ENCODE measurements around the gene NEK5. TPM values are rescaled to one million over a fixed set of nuclear protein-coding genes. Genes with fewer than 3 reads are reported as not detected.
A peak's percentile ranks its signal among the peaks of the same experiment; 100 is the strongest.

Gene NEK5
- total RNA-seq, 2 experiments from 2014 or later = not detected

DNA sequence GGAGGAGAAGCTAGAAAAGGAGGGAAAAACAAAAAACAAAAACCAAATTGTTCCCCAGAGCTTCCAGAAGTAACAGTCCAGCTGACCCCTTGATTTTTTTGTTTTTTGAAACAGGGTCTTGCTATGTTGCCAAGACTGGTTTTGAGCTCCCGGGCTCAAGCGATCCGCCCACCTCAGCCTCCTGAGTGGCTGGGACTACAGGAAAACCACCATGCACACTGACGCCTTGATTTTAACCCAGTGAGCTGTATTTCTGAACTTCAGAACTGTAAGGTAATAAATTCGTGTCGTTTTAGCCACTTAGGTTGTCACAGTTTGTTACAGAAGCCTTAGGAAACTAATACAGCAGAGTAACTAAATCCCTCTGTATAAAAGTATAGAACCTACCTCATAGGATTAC lies 31.6 kb upstream of the NEK5 start:
- ChIA-PET POLR2A (interaction anchor here (0.9 to 3.7 kb wide), 5 partner anchors 14 to 708 kb away, joined by 3 to 25 read pairs (median 3); partner anchors contain the start of gene INTS6), CTCF (interaction anchor here (0.9 to 2.2 kb wide), 7 partner anchors 10 to 290 kb away, joined by 3 to 12 read pairs (median 4); partner anchors contain the start of genes NEK5 and VPS36)
- DNase-seq = no peak
- no peak overlapping the region for H3K27ac Mint-ChIP-seq
- H3K4me3 Mint-ChIP-seq = no peak overlapping the region
- peaks cover 4% of the 10 kb centered on the region for H3K27me3 Mint-ChIP-seq
- peaks cover 53% of the 10 kb centered on the region for H3K4me1 Mint-ChIP-seq
- H3K9me3 Mint-ChIP-seq = no peaks in the 10 kb centered on the region
- peaks cover 4% of the 10 kb centered on the region for H3K36me3 Mint-ChIP-seq (ENCODE audit: low read depth)

GRCh38 chr13:52160053-52160452 lies 31.2 kb upstream of the NEK5 start:
- Mint-ChIP-seq H3K36me3 (ENCODE audit: low read depth) (peaks cover 4% of the 10 kb centered on the region), H3K27me3 (peaks cover 4% of the 10 kb centered on the region), H3K4me1 (peaks cover 53% of the 10 kb centered on the region), H3K27ac (peak overlapping the region; percentile 76), H3K9me3 (no peaks in the 10 kb centered on the region), H3K4me3 (peak overlapping the region; percentile 80)
- ChIA-PET CTCF (interaction anchor here (0.9 to 2.2 kb wide), 7 partner anchors 10 to 290 kb away, joined by 3 to 12 read pairs (median 4); partner anchors contain the start of genes NEK5 and VPS36), POLR2A (interaction anchor here (0.7 to 3.7 kb wide), 9 partner anchors 14 to 707 kb away, joined by 3 to 25 read pairs (median 4); partner anchors contain the start of genes ALG11 and INTS6)
- DNase-seq = no peak

DNA sequence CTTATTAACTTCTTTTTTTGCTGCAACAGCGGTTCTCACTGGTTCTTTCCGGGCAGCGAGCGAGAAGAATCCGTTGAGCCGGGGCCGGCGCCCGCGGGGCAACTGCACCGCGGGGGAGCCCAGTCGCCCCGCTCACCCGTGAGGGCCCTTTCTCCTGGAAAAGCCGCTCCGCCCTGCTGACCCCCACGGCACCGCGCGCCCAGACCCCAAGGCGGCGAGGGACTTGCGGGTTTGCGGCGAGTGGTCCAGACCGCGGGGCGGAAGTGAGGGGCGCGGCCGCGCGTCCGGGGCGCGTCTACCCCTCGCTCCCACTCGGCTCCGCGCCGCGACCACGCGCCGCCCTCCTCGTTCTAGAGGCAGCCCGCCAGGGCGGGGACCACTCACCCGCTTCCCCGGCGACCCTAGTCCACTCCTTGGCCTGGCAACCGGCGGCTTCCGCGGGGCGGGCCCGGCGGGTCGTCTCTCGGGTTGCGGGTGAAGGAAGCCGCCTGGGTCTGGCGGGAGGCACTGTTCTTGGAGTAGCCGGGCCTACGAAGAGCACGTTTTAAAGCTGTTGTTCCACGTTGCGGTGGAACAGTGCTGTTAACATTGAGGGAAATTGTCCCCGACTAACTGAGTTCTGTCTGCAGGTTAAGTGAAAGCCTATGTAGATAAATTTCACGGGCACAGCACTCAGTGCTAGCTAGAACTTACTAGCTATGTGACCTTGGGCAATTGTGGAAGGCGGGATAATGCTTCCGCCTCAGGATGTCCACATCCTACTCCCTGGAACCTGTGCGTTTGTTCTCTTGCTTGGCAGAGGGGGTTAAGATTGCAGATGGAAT lies 30.5 kb upstream of the NEK5 start, which contains the start of gene NEK3:
Gene NEK3 (minus strand): TSS at position 439 of the 824 bp plus-strand sequence. CDS start 3,406 bp downstream, outside the sequence.
- CTCF ChIA-PET = interaction anchor here (0.9 to 2.2 kb wide), 8 partner anchors 11 to 291 kb away, joined by 3 to 12 read pairs (median 4); partner anchors contain the start of genes NEK5 and VPS36
- peak within 1 kb of the TSS; percentile 76 for H3K27ac Mint-ChIP-seq

DNA sequence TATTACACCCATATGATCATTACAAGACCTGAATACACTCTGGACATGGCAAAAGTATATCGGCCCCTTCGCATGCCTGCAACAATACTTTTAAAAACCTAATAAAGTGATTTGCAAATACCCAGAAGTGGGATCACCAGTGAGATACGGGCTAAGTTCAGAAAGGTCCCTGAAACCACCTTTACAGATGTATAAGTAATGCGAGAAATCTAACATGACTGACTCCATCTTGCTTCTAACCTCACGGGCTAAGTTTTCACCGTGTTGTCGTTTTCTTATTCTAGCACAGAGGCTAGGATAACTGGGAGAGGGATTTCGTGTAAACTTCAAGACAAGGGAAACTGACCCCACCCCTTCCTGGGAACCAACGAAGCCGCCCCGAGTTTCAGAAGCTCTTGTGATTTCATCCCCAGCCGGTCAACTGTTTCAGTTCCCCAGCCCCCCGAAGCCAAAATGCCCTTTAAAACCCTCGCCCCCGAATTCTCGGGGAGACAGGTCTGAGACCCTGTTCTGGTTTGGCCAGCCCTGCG lies 29.8 kb upstream of the NEK5 start:
- H3K9me3 Mint-ChIP-seq = no peaks in the 10 kb centered on the region
- H3K4me3 Mint-ChIP-seq = peak overlapping the region; percentile 80
- POLR2A ChIA-PET = interaction anchor here (0.8 to 3.7 kb wide), 3 partner anchors 36 to 292 kb away, joined by 3 to 25 read pairs (median 6); partner anchors contain the start of gene ALG11
- no peak for DNase-seq
- CTCF ChIA-PET = interaction anchor here (1.1 kb wide), 1 partner anchor 34 kb away, joined by 3 read pairs; no protein-coding TSS in a partner anchor
- H3K36me3 Mint-ChIP-seq (ENCODE audit: low read depth) = peaks cover 4% of the 10 kb centered on the region
- H3K4me1 Mint-ChIP-seq = peaks cover 53% of the 10 kb centered on the region
- peaks cover 4% of the 10 kb centered on the region for H3K27me3 Mint-ChIP-seq
- peak overlapping the region; percentile 73 for H3K27ac Mint-ChIP-seq

More for the DNA sequence above, 30.5 kb upstream of the NEK5 start, which contains the start of gene NEK3:
- Mint-ChIP-seq H3K36me3 (ENCODE audit: low read depth) (peaks cover 4% of the 10 kb centered on the region), H3K4me1 (peaks cover 53% of the 10 kb centered on the region), H3K9me3 (no peaks in the 10 kb centered on the region), H3K27me3 (peaks cover 4% of the 10 kb centered on the region), H3K4me3 (peak within 1 kb of the TSS; percentile 80)
- POLR2A ChIA-PET = interaction anchor here (0.7 to 3.7 kb wide), 8 partner anchors 15 to 292 kb away, joined by 3 to 25 read pairs (median 4); partner anchors contain the start of gene ALG11
- peak; percentile 70 for DNase-seq

- Mint-ChIP-seq H3K4me1 (peaks cover 38% of the 10 kb centered on the region), H3K27ac (no peak overlapping the region), H3K9me3 (no peaks in the 10 kb centered on the region), H3K4me3 (no peak overlapping the region), H3K27me3 (peaks cover 4% of the 10 kb centered on the region), H3K36me3 (ENCODE audit: low read depth) (peaks cover 4% of the 10 kb centered on the region)
- ChIA-PET CTCF (interaction anchor here (1.8 to 2.1 kb wide), 2 partner anchors 38 to 294 kb away, joined by 4 to 7 read pairs; partner anchors contain the start of gene VPS36), POLR2A (interaction anchor here (0.9 to 1.0 kb wide), 2 partner anchors 10 to 38 kb away, joined by 5 read pairs; no protein-coding TSS in a partner anchor)
- DNase-seq = no peak
Measured at GRCh38 chr13:52156724-52157261, 27.9 kb upstream of the NEK5 start.

GRCh38 chr13:52155177-52155576 lies 26.3 kb upstream of the NEK5 start:
- CTCF ChIA-PET = interaction anchor here (2.1 kb wide), 1 partner anchor 295 kb away, joined by 7 read pairs; the partner anchor contains the start of gene VPS36
- no peaks in the 10 kb centered on the region for H3K9me3 Mint-ChIP-seq
- H3K4me3 Mint-ChIP-seq = no peak overlapping the region
- H3K27me3 Mint-ChIP-seq = peaks cover 4% of the 10 kb centered on the region
- POLR2A ChIA-PET = no interaction called here
- H3K4me1 Mint-ChIP-seq = peaks cover 31% of the 10 kb centered on the region
- H3K27ac Mint-ChIP-seq = no peak overlapping the region
- peaks cover 4% of the 10 kb centered on the region for H3K36me3 Mint-ChIP-seq (ENCODE audit: low read depth)
- no peak for DNase-seq

DNA sequence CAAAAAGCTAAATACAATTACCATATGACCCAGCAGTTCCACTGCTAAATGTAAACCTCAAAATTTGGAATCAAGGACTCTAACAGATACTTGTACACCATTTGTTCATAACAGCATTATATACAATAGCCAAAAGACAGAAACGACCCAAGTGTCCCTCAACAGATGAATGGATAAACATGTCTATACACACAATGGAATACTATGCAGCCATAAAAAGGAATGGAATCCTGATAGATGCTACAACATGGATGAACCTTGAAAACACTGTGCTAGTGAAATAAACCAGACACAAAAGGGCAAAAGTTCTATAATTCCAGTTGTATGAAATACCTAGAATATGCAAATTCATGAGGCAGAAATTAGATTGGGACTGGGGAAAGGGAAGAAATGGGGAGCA lies 18.4 kb upstream of the NEK5 start:
- no peak for DNase-seq
- H3K36me3 Mint-ChIP-seq (ENCODE audit: low read depth) = peaks cover 6% of the 10 kb centered on the region
- no peak overlapping the region for H3K27ac Mint-ChIP-seq
- peaks cover 5% of the 10 kb centered on the region for H3K9me3 Mint-ChIP-seq
- CTCF ChIA-PET = interaction anchor here (1.3 kb wide), 1 partner anchor 13 kb away, joined by 3 read pairs; no protein-coding TSS in a partner anchor
- H3K4me3 Mint-ChIP-seq = no peak overlapping the region
- POLR2A ChIA-PET = interaction anchor here (1.4 to 1.6 kb wide), 2 partner anchors 9 to 14 kb away, joined by 3 to 5 read pairs; no protein-coding TSS in a partner anchor
- H3K27me3 Mint-ChIP-seq = no peaks in the 10 kb centered on the region
- H3K4me1 Mint-ChIP-seq = no peaks in the 10 kb centered on the region

DNA sequence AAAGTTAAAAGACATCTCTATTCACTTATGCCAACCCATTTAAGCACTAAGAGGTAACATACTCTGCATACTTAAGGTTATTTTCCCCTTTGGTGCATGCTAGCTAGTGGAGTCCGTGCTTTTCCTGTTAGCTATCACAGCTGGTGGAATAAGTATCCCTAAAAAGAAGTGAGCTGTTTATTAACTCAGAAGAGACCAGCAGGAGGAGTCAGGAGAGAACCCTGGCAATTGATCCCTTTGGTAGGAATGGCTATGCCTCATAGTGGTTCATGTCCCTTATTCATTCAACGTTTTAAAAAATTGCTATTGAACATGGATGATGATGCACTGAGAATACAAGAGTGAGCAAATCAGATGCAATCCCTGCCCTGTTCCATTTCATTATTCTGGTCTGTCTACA lies 12.4 kb upstream of the NEK5 start:
- Mint-ChIP-seq H3K9me3 (no peaks in the 10 kb centered on the region), H3K27ac (no peak overlapping the region), H3K36me3 (ENCODE audit: low read depth) (peaks cover 8% of the 10 kb centered on the region), H3K4me1 (no peaks in the 10 kb centered on the region), H3K27me3 (no peaks in the 10 kb centered on the region), H3K4me3 (no peak overlapping the region)
- CTCF ChIA-PET = interaction anchor here (0.8 to 1.5 kb wide), 4 partner anchors 10 to 139 kb away, joined by 3 to 4 read pairs (median 3); no protein-coding TSS in a partner anchor
- no peak for DNase-seq
- POLR2A ChIA-PET = interaction anchor here (1.0 kb wide), 1 partner anchor 16 kb away, joined by 3 read pairs; no protein-coding TSS in a partner anchor

DNA sequence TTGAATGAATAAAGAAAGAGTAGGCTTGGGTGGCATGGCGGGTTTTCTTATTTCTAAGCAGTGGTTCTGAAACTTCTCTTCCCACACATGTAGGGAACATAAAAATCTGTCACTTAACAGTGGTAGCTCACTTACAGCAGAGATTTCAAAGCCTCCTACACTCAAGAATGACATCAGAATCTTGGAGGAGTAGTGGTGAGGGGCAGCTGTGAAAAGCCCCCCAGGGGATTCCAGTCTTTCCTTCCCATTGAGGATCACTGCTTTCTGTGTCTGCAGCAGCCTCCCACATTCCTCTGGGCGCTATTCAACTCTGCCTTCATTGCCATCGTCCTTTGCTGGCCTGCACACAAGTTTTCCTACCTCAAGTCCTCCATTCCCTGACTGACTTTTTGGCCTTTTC lies 8.6 kb upstream of the NEK5 start:
- Mint-ChIP-seq H3K9me3 (no peaks in the 10 kb centered on the region), H3K27ac (no peak overlapping the region), H3K27me3 (no peaks in the 10 kb centered on the region), H3K4me1 (no peaks in the 10 kb centered on the region), H3K36me3 (ENCODE audit: low read depth) (peaks cover 11% of the 10 kb centered on the region), H3K4me3 (no peak overlapping the region)
- POLR2A ChIA-PET = no interaction called here
- CTCF ChIA-PET = no interaction called here
- no peak for DNase-seq

- no peak overlapping the region for H3K4me3 Mint-ChIP-seq
- ChIA-PET CTCF (no interaction called here), POLR2A (interaction anchor here (0.6 kb wide), 1 partner anchor 40 kb away, joined by 3 read pairs; no protein-coding TSS in a partner anchor)
- no peaks in the 10 kb centered on the region for H3K9me3 Mint-ChIP-seq
- H3K27me3 Mint-ChIP-seq = no peaks in the 10 kb centered on the region
- no peak overlapping the region for H3K27ac Mint-ChIP-seq
- peaks cover 11% of the 10 kb centered on the region for H3K36me3 Mint-ChIP-seq (ENCODE audit: low read depth)
- DNase-seq = no peak
- no peaks in the 10 kb centered on the region for H3K4me1 Mint-ChIP-seq
Measured at GRCh38 chr13:52136763-52137162, 7.9 kb upstream of the NEK5 start.

- POLR2A ChIA-PET = no interaction called here
Measured at GRCh38 chr13:52130641-52131040, 1.8 kb upstream of the NEK5 start.

More at GRCh38 chr13:52130641-52131040, 1.8 kb upstream of the NEK5 start:
- Mint-ChIP-seq H3K4me3 (no peak overlapping the region), H3K36me3 (ENCODE audit: low read depth) (peaks cover 4% of the 10 kb centered on the region), H3K4me1 (peaks cover 15% of the 10 kb centered on the region), H3K9me3 (no peaks in the 10 kb centered on the region), H3K27ac (no peak overlapping the region), H3K27me3 (peaks cover 8% of the 10 kb centered on the region)
- CTCF ChIA-PET = interaction anchor here (0.6 to 1.9 kb wide), 4 partner anchors 11 to 315 kb away, joined by 3 to 9 read pairs (median 3); no protein-coding TSS in a partner anchor
- DNase-seq = no peak
